ENCODE measurements around the gene PIAS1.

The PIAS1 gene

GRCh38 chr15:68063606-68064005 lies 9.5 kb downstream of the PIAS1 start:
- no peak for DNase-seq

DNA sequence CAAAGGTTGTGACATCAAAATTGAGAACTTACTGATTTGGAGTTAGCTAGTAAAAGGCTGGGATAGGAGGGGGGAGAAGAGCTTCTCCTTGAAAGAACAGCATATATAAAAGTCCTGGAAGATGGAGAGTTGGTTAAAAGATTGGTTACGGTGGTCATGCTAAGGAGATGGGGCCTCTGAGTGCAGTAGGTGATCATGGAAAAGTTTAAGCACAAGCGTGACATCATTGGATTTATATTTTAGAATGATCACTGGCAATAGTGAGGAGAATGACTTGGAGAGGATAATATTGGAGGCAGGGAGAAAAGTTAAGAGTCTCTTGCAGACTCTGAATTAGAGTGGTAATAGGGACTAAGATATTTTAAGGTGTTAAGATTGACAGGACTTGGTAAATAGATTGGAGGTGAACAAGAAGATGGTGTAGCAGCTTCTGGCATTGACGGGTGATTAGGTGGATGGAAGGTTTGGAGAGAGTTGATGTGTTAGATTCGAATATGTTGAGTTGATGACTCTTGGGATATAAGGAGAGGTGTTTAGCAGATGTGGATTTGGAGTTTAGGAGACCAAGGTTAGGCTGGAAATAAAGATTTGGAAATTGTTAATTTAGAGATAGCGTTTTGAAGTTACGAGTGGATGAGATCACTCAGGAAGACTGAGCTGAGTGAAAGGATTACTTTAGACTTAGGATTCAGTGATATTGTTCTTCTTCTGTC lies 19.6 kb downstream of the PIAS1 start:
- no peak for DNase-seq

GRCh38 chr15:68075764-68076385 lies 21.8 kb downstream of the PIAS1 start:
- no peak for DNase-seq

DNA sequence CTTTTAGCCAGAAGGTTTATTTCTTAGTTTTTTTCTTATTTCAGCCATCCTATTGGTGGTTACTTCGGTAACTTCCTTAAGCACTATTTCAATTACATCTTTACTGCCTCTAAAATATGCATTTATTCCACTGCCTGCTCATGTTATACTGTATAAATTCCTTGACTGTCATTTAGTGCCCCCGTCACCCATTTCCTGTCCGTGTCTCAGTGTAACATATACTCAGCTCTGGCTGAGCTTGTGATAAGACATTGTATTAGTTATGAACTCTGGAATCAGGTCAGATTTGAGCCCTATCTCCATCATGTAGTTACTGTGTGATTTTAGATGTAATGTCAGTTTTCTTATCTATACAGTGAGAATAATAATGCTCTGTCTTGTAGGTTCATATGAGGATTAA lies 24.2 kb downstream of the PIAS1 start:
- DNase-seq = no peak

DNA sequence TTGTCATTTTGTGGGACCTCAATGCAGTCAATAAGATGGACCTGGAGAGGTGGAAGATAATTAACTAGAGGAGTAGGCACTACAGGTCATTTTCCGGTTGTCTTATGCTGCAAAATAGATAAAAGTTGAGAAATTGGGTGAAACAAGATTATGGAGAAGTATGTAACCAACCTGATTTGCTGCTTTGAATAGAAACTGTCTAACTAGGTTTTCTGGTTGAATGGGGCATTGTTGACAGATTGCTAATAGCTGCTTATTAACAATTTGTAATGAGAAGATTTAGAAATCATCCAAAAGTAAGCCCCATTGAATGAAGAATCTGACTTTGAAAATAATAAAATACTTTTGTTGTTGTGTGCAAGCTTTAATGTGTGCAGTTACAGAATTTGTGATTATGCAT lies 26.2 kb downstream of the PIAS1 start:
- DNase-seq = no peak

DNA sequence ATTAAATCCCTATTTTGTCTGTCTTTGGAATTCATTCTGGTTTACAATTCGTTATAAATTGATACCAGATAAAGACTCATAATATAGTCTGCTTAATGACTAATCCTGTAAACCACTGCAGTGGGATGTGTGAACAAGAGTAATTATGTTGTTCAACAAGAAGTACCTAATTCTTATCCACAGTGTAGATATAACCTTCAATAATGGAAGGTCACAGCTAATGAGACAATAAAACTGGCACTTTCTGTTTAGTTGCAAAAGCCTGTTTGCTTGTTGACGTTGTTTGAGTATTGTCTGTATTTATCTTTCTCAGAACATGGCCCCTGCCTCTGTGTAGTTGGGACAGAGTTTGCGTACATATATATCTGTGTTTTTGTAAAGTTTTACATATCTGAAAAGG lies 26.7 kb downstream of the PIAS1 start:
- no peak for DNase-seq

GRCh38 chr15:68081869-68082505 lies 27.9 kb downstream of the PIAS1 start:
- DNase-seq = no peak

DNA sequence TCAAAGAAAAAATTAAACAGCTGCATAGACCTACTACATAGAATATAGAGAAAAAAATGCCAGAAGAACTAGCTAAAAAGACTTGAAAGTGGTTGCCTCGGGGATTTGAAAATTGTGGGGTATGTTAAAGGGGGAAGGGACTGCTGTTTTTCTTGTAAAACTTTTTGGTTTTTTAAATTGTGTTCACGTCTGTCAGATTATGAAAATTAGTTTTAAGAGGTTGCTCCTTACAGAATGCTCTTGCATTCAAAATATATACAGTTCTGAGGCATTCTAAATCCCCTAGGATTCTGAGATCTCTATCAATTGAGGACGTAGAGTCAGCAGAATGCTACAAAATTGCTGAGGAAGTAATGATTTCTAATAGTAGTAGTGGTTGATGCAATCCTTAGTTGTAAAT lies 28.6 kb downstream of the PIAS1 start:
- no peak for DNase-seq

GRCh38 chr15:68083463-68083862 lies 29.3 kb downstream of the PIAS1 start:
- no peak for DNase-seq

DNA sequence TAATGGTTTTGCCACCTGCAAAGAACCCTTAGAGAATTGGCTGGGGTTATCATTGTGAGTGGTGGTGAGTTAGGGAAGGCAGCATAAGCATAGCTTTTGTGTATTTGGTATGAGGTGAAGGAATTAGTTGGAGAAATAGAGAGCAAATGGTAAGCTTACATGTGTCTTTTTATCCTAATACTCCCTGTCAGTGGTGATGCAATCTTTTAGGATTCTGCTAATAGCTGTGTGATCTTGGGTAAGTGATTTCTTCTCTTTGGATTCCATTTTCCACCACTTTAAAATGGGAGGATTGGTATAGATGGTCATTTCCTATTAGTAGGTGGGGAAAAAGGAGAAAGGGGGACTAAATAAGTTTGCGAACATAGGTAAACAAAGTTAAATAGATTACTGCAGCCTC lies 30.9 kb downstream of the PIAS1 start:
- no peak for DNase-seq

- no peak for DNase-seq
Measured at GRCh38 chr15:68091743-68092142, 37.6 kb downstream of the PIAS1 start.

- DNase-seq = no peak
Measured at GRCh38 chr15:68096099-68096498, 42.0 kb downstream of the PIAS1 start.

DNA sequence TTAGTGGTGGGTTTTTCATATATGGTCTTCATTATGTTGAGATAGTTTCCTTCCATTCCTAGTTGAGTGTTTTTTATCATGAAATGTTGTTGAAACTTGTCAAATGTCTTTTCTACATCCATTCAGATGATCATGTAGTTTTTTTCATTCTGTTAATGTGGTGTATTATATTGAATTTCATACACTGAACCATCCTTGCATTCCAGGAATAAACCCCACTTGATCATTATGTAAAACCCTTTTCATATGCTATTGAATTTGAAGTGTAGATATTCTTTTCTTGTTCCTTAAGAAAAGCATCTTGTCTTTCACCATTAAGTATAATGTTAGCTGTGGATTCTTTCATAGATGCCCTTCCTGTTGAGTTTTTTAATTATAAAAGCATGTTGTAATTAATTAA lies 42.9 kb downstream of the PIAS1 start:
- DNase-seq = no peak

- DNase-seq = no peak
Measured at GRCh38 chr15:68098465-68098864, 44.4 kb downstream of the PIAS1 start.

DNA sequence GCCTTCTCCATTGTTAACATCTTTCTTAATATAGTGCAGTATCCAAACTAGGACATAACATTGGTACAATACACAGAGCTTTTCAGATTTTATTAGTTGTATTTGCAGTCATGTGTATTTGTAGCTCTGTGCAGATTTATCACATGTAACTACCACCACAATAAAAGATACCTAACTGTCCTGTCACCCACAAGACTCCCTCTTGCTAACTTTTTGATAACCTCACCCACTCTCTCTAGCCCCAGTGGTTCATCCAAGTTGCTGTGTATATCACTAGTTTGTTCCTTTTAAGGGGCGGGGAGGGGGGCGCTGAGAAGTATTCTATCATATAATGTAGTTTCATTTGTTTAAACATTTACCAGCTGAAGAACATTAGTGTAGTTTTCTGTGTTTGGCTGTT lies 46.1 kb downstream of the PIAS1 start:
- DNase-seq = no peak

- DNase-seq = no peak
Measured at GRCh38 chr15:68103603-68104002, 49.5 kb downstream of the PIAS1 start.

DNA sequence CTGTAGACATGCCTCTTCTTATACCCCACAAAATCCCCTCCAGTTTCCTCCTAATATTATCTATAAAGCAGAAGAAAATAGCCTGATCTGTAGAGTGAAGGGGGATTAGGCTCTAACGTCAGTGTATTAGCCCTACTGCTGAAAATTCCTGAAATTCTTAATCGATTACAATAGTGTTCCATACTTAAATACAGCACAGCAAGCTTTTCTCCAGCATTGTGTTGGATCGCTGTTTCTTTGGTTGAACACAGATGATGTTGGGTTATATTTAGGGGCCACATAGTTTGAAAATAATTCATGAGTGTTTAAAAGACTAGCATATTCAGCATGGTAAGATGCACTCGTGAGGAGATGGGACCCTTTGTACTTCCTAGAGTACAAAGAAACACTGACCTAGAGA lies 52.5 kb downstream of the PIAS1 start:
- no peak for DNase-seq

GRCh38 chr15:68107142-68107541 lies 53.0 kb downstream of the PIAS1 start:
- no peak for DNase-seq

DNA sequence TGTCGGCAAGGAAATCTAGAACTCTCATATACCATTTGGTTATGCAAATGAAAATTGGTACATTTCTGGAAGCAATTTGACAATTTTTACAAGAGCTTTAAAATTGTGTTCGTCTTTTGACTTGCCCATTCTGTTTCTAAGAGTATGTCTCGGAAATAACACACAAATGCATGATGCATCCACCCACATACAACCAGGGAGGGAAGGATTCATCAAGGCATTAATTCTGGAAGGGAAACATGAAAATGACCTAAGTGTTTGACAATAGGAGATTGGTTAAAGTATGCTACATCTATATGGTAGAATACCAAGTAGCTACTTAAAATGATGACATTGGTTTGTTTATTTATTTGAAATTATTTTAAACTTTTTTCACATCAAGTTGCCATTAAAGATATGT lies 58.6 kb downstream of the PIAS1 start:
- DNase-seq = no peak

- no peak for DNase-seq
Measured at GRCh38 chr15:68113273-68113672, 59.2 kb downstream of the PIAS1 start.

- no peak for DNase-seq
Measured at GRCh38 chr15:68113751-68114150, 59.6 kb downstream of the PIAS1 start.

GRCh38 chr15:68114356-68114755 lies 60.2 kb downstream of the PIAS1 start:
- DNase-seq = no peak

- DNase-seq = no peak
Measured at GRCh38 chr15:68114840-68115239, 60.7 kb downstream of the PIAS1 start.

DNA sequence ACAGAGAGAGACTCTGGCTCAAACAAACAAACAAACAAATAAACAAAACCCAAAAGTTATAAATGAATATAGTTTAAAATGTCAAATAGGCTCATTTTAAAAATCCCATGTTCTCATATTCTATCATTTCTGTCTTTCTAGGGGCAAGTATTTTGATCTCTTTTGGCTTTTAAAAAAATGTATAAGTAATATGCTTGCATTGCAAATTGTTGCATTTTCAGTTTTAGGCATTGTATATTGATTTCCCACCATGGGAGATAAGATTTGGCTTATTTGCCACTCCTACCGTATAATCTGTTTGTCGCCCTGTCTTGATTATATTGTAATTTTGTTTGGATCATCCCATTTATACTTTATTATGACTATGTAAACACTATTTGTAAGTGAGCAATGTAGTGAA lies 70.6 kb downstream of the PIAS1 start:
- no peak for DNase-seq

DNA sequence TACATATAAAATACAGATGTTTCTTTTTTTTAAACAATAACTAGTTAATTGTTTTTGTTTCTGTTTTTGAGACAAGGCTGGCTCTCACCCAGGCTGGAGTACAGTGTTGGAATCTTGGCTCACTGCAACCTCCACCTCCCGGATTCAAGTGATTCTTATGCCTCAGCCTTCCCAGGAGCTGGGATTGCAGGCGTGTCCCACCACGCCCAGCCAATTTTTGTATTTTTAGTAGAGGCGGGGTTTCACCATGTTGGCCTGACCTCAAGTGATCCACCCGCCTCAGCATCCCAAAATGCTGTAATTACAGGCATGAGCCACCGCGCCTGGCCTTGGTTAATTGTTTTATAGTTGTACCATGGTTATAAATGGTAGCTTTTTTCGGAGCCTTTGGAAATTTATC lies 72.3 kb downstream of the PIAS1 start:
- no peak for DNase-seq

All from NCI-H1436 (cell line).